Activated CD4-positive, CD25-positive, alpha-beta regulatory T cell treated with anti-CD3 and anti-CD28 coated beads, Interleukin-2, amount 50 U/mL, for 24 hours (primary cell): ENCODE measurements around the gene CCR5AS.
"Not testable (repeated sequence)": the region's sequence is repeated elsewhere in the genome, so short reads cannot be mapped to it uniquely, and the experiment has no call there.

ENCODE experiments used
- ATAC-seq, 2 donors: fragments of 150-1000 bp; cut with Tn5 transposase; one replicate each; pipeline ENCODE4 v1.10.0; 2021; ENCODE audit warnings: mild to moderate bottlenecking in 1 of 2, moderate library complexity in 1 of 2

Gene CCR5AS

DNA sequence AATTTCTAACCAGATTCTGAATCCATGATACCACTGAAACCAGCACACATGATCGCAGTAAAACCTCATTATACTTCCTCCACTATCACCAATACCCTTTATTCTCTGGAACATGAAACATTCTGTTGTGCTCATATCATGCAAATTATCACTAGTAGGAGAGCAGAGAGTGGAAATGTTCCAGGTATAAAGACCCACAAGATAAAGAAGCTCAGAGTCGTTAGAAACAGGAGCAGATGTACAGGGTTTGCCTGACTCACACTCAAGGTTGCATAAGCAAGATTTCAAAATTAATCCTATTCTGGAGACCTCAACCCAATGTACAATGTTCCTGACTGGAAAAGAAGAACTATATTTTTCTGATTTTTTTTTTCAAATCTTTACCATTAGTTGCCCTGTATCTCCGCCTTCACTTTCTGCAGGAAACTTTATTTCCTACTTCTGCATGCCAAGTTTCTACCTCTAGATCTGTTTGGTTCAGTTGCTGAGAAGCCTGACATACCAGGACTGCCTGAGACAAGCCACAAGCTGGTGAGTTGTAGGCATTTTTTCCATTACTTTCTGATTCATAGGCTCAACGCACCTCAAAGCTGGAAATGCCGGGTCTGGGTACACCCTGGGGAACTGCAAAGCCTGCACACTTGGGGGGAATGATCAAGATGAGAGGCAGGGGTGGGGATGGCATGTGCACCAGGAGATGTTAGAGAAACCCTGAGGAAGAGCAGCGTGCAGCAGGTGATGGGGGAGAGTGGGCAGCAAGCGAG is 53.0 kb downstream of the CCR5AS start, which contains the start of gene CCR2:
TSS of gene CCR2 (plus strand) at position 465 of the 764 bp plus-strand sequence. CDS start 3,417 bp downstream, outside the sequence.
- ATAC-seq, result peak; percentile 44 to 48

DNA sequence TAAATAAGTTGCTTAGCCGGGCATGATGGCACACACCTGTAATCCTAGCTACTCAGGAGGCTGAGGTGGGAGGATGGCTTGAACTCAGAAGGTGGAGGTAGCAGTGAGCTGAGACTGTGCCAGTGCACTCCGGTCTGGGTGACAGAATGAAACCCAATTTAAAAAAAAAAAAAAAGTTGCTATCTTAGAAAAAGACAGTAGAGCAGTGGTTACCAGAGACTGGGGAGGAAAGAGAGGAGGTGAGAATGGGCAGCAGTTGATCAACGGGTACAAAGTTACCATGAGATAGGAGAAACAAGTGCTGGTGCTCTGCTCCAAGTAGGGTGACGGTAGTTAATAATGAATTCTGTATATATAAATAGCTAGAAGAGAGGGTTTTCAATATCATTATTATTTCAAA is 53.8 kb downstream of the CCR5AS start:
- ATAC-seq, result no peak

DNA sequence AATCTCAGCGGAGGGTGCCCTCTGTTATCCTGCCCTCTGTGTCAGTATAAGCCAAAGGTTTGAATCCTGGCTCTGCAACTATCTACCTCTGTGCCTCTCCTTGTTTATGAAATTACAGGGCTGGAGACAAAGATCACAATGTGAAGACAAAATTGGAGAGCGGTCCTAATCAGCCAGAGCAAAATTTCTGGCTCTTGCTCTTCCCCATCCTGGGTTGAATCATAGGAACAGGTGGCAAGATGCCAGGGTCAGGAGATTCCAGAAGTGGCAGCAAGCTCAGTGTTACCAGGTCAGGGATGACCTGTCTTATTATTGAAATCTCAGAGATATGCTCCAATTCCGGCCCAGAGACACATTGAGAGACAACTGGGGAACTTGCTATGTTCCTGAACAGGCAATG is 55.2 kb downstream of the CCR5AS start:
- ATAC-seq, result no peak

DNA sequence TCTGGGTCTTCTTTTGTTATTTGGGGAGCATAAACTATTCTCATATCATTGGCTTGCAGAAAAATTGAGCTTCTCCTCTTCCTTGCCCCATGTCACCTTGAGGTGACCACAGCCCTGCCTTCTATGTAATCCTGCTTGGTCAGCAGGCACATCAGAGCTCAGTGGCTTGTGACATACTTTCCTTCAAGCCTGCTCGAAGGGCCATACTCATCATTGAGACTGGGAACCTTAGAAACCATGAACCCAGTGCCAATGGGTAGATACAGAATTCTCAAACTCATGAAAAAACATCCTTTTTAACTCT is 56.7 kb downstream of the CCR5AS start:
- no peak for ATAC-seq

GRCh38 chr3:46349484-46350261 is 57.2 kb downstream of the CCR5AS start:
- ATAC-seq, result peak in 1 of 2 donors; percentile 32

DNA sequence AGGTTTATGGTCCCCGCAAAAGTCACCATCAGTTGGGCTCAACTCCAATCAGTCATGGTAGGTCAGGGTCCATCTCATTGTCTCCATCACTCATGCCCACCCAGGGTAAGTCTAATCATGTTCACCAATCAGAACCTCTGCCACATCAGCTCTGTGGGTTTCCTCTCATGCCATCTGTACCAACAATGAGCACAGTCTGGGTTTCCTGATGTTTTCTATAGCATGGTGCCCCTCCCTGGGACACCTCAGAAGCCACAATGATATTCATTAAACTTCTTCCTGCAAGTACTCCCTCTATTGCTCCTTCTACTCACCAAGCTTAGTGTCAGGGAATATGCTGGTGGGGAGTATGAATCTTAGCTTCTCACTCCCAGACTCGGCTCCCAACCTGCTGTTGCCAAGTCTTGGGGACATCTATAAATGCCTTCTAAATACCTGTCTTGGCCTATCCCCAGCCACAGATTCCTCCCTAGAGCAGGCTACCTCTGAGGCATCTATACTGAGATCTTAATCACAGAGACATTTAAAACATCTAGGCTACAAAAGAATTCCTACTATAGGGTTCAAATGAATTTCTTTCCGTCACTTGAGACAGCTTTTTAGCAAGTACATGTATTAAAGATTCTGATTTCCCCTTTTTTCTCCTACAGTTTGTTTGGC is 57.9 kb downstream of the CCR5AS start:
- ATAC-seq, result peak in 1 of 2 donors; percentile 14

GRCh38 chr3:46344476-46344875 is 62.4 kb downstream of the CCR5AS start:
- no peak for ATAC-seq

DNA sequence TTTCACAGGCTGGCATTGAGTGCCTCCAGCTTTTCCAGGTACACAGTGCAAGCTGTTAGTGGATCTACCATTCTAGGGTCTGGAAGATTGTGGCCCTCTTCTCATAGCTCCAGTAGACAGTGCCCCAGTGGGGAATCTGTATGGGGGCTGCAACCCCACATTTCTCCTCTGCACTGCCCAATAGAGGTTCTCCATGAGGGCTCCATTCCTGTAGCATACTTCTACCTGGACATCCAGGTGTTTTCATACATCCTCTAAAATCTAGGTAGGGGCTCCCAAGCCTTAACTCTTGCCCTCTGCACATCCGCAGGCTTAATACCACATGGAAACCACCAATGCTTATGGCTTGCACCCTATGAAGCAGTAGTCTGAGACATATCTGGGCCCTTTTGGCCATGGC is 68.0 kb downstream of the CCR5AS start:
- no peak for ATAC-seq

GRCh38 chr3:46337911-46338310 is 69.0 kb downstream of the CCR5AS start:
- ATAC-seq, result peak; percentile 37 to 39

DNA sequence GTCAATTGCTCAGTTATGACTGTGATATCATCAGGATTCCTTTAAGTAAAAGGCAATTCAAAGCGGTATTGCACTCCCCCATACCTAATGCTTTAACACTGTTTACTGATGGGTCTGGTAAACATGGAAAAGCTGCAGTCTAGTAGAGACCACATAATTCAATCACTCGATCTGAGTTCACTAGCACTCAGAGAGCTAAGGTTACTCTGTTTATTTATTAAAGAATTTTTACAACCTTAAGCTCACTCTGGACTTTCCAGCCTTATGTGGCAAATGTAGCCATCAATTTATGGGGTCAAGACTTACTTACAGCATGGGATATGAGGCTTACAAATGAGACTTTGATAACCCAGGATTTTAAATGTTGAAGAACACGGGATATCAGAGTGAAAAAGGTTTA is 71.3 kb downstream of the CCR5AS start:
- no peak for ATAC-seq

DNA sequence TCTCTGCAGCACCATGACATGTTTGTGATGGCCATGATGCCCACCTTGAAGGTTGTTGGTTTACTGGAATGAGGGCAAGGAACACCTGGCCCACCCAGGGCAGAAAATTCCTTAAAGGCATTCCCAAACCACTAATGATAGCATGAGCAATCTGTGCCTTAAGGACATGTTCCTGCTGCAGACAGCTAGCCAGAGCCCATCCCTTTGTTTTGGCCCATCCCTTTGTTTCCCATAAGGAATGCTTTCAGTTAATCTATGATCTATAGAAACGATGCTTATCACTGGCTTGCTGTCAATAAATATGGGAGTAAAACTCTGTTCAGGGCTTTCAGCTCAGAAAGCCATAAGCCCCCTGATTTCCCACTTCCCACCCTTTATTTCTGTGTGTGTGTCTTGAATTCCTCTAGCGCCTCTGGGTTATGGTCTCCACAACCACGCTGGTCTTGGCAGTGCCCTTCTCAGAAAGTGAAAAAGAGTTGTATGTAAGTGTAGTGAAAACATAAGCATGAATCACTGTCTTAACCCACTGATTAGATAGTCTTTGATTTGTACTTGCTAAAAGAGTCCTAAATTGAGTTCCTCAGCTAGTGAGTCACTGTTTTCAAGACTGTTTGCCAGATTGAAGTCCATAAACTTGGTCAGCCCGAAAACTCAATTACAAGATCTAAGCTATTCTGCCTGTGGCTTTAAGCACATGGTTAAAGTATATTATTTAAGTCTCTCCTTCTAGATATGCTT is 72.0 kb downstream of the CCR5AS start:
- peak; percentile 88 to 97 for ATAC-seq

DNA sequence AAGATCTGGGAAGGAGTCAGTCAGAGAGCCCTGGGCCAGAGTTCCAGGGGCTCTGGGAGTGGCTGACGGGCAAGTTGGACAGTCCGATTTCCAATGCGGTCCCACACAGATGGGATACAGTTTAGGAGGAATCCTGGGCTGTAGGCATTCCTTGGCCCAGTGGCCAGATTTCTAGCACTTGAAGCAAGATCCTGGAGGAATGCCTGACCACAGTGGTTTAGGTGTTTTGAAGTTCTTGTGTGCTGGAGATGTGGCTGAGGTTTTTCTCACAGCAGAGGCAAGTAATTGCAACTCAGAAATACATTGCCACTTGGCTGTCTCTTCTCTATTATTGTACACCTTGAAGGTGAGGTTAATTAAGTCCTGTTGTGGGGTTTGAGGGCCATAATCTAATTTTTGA is 76.2 kb downstream of the CCR5AS start:
- not testable (repeated sequence) for ATAC-seq

GRCh38 chr3:46325645-46326300 is 81.1 kb downstream of the CCR5AS start:
- no peak for ATAC-seq

GRCh38 chr3:46324036-46324435 is 82.8 kb downstream of the CCR5AS start:
- no peak for ATAC-seq

DNA sequence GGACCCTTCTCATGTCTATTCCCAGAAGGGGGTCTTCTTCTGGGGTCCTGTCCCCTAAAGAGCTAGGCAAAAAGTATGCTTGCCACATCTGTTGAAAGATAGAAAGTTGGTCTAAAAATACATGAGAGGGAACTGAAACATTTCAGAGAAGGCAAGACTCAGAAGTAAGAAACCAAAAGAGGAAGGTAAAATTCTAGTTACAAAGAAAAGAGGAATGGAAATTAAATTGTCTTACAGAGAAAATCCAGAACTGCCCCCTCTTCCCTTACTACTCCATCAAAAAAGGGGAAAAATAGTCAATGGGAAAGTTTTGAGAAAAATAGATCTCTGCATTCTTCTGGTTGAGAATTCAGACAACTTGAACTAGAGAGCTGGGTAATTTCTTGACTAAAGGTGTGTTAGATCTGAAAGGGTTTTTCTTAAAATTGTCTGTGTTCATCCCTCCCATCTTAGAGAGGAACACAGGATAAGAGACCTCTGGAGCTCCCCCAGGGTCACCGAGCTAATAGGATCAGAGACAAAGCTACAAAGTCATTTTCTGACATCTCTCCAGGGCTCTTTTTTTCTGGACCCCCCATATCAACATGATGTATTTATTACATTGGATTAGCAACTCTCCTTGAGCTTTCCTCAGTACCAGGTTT is 85.3 kb downstream of the CCR5AS start:
- no peak for ATAC-seq

DNA sequence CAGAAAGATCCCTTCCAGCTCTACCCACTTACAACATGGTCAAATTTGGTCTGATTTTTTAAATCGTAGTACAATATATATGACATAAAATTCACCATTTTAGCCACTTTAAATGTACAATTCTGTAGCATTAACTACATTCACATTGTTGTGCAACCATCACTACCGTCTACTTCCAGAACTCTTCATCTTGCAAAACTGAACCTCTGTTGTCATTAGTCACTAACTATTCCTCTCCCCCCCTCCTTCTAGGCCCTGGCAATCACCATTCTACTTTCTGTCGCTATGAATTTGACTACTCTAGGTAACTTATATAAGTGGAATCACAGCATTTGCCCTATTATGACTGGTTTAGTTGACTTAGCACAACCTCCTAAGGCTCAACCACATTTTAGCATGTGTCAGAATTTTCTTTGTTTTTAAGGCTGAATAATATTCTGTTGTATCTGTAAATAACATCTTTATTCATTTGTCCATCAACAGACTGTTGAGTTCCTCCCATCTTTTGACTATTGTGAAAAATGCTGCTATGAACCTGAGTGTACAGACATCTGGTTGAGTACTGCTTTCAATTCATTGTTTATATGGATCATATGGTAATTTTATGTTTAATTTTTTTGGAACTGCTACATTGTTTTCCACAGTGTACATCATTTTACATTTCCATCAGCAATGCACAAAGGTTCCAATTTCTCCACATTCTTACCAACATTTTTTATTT is 88.5 kb downstream of the CCR5AS start:
- ATAC-seq, result no peak

- no peak for ATAC-seq
These were observed 90.7 kb downstream of the CCR5AS start for GRCh38 chr3:46316206-46316605.

- peak; percentile 38 to 49 for ATAC-seq
These were observed 92.3 kb downstream of the CCR5AS start for GRCh38 chr3:46314517-46314916.
